SK-N-SH (cell line): ENCODE results near the gene KRT4. TPM values are rescaled to one million over a fixed set of nuclear protein-coding genes. Genes with fewer than 3 reads are reported as not detected.
"Not testable (repeated sequence)": the region's sequence is repeated elsewhere in the genome, so short reads cannot be mapped to it uniquely, and the experiment has no call there.

ENCODE experiments used
- CTCF ChIA-PET: fragments of 300-600, 350-600 bp; formaldehyde crosslinking; extraction: SDS; loops from one replicate; lab custom pipeline; 2021; lab: Yijun Ruan, JAX
- POLR2A ChIA-PET: fragments of 350-600 bp; sonication (Branson Sonifier 250); formaldehyde crosslinking; extraction: SDS; loops from one replicate; lab custom pipeline; 2020; ENCODE audit warnings: antibody characterized with exemption, inconsistent platforms; lab: Yijun Ruan, JAX
- DNase-seq: peaks from one replicate; pipeline ENCODE4 v3.0.0; 2012
- H2AFZ ChIP-seq: fragments of 200-600 bp; sonication (generic); 2 replicates; pipeline ENCODE4 v1.8.1; 2016; ENCODE audit warnings: antibody characterized with exemption, mild to moderate bottlenecking, low read depth
- H3F3A ChIP-seq: fragments of 200-600 bp; sonication (generic); replicated peaks from 2 replicates; pipeline ENCODE3; 2016; ENCODE audit warnings: antibody characterized with exemption, mild to moderate bottlenecking; ENCODE audit not compliant: insufficient read depth
- H3K27ac ChIP-seq, 2 experiments: fragments of 200-500 bp in 1 of 2; fragments of 200-600 bp in 1 of 2; sonication (Bioruptor generic) in 1 of 2; sonication (generic), shearing (Covaris generic) in 1 of 2; 2 replicates each; pipeline versions ENCODE4 v1.5.1 to v1.6.1; 2014 to 2016; ENCODE audit warnings: low read depth in 2 of 2, inconsistent platforms in 1 of 2, low read length in 1 of 2, mild to moderate bottlenecking in 1 of 2, mixed read lengths in 1 of 2
- H3K27me3 ChIP-seq: fragments of 200-600 bp; sonication (generic), shearing (Covaris generic); 2 replicates; pipeline ENCODE4 v1.6.1; 2016; ENCODE audit warnings: mixed run types; ENCODE audit not compliant: insufficient read depth
- H3K36me3 ChIP-seq, 2 experiments: fragments of 200-500 bp in 1 of 2; fragments of 200-600 bp in 1 of 2; sonication (Bioruptor generic) in 1 of 2; sonication (generic) in 1 of 2; replicated peaks in 1 of 2; 2 replicates each; pipeline versions ENCODE3 to v1.5.1; 2014 to 2016; ENCODE audit warnings: low read length in 1 of 2, mild to moderate bottlenecking in 1 of 2; ENCODE audit not compliant: insufficient read depth in 2 of 2, control insufficient read depth in 1 of 2
- H3K4me1 ChIP-seq, 2 experiments: fragments of 200-500 bp in 1 of 2; fragments of 200-600 bp in 1 of 2; sonication (Bioruptor generic) in 1 of 2; sonication (generic), shearing (Covaris generic) in 1 of 2; 2 replicates each; pipeline versions ENCODE4 v1.5.1 to v1.6.1; 2014 to 2016; ENCODE audit warnings: low read depth in 1 of 2, low read length in 1 of 2, mixed run types in 1 of 2; ENCODE audit not compliant: insufficient read depth in 2 of 2, control insufficient read depth in 1 of 2
- H3K4me2 ChIP-seq: fragments of 200-600 bp; sonication (generic), shearing (Covaris generic); 2 replicates; pipeline ENCODE4 v1.6.1; 2017; ENCODE audit warnings: mixed run types
- H3K4me3 ChIP-seq, 2 experiments: fragments of 200-500 bp in 1 of 2; fragments of 200-600 bp in 1 of 2; sonication (Bioruptor generic) in 1 of 2; sonication (generic), shearing (Covaris generic) in 1 of 2; 2 replicates each; pipeline versions ENCODE4 v1.5.1 to v1.8.1; 2014 to 2016; ENCODE audit warnings: low read depth in 2 of 2, inconsistent platforms in 1 of 2, low read length in 1 of 2, mild to moderate bottlenecking in 1 of 2, mixed read lengths in 1 of 2, moderate library complexity in 1 of 2
- H3K79me2 ChIP-seq: fragments of 200-600 bp; sonication (generic); 2 replicates; pipeline ENCODE4 v1.8.1; 2017; ENCODE audit warnings: mild to moderate bottlenecking; ENCODE audit not compliant: insufficient read depth
- H3K9ac ChIP-seq: fragments of 200-600 bp; sonication (generic); 2 replicates; pipeline ENCODE4 v1.6.1; 2017; ENCODE audit warnings: mixed run types
- H3K9me2 ChIP-seq: fragments of 200-600 bp; sonication (generic); 2 replicates; pipeline ENCODE4 v1.6.1; 2017; ENCODE audit warnings: mixed run types
- H3K9me3 ChIP-seq: fragments of 200-600 bp; sonication (generic); 2 replicates; pipeline ENCODE4 v1.6.1; 2017; ENCODE audit warnings: mixed run types, mild to moderate bottlenecking, moderate library complexity
- H4K20me1 ChIP-seq: fragments of 200-600 bp; sonication (generic); 2 replicates; pipeline ENCODE4 v1.6.1; 2017; ENCODE audit warnings: mild to moderate bottlenecking, mixed run types; ENCODE audit not compliant: insufficient read depth
- EP300 ChIP-seq, 2 experiments: IDR thresholded peaks; 2 replicates each; pipeline versions ENCODE4 v1.4.0 to v1.6.1; 2012; ENCODE audit warnings: borderline replicate concordance in 1 of 2, low read depth in 1 of 2, low read length in 1 of 2
- FOSL2 ChIP-seq: IDR thresholded peaks from 2 replicates; pipeline ENCODE4 v1.4.0; 2012; ENCODE audit warnings: low read depth, mild to moderate bottlenecking, moderate library complexity, borderline replicate concordance
- RAD21 ChIP-seq: IDR thresholded peaks from 2 replicates; pipeline ENCODE4 v1.6.1; 2012; ENCODE audit warnings: mild to moderate bottlenecking, low read length
- REST ChIP-seq: IDR thresholded peaks from 2 replicates; pipeline ENCODE4 v1.6.1; 2012; ENCODE audit warnings: mild to moderate bottlenecking, low read depth, low read length, moderate library complexity
- RFX5 ChIP-seq: IDR thresholded peaks from 2 replicates; pipeline ENCODE4 v1.6.1; 2012; ENCODE audit warnings: mild to moderate bottlenecking, improper control_type of control experiment, low read length
- RXRA ChIP-seq: IDR thresholded peaks from 2 replicates; pipeline ENCODE4 v1.4.0; 2012; ENCODE audit warnings: low read depth, mild to moderate bottlenecking, borderline replicate concordance
- USF2 ChIP-seq: fragments of 150-350 bp; IDR thresholded peaks from 2 replicates; pipeline ENCODE4 v1.6.1; 2017; ENCODE audit warnings: antibody characterized with exemption, low read length, low read depth, borderline replicate concordance
- ZBTB33 ChIP-seq: IDR thresholded peaks from 2 replicates; pipeline ENCODE4 v1.4.0; 2012; ENCODE audit warnings: low read depth, borderline replicate concordance
- WGBS: methylation state at CpG from one replicate; pipeline ENCODE4 v1.1.6; 2017; ENCODE audit warnings: low lambda C conversion rate; 5-methylcytosine and 5-hydroxymethylcytosine counted together
- polyA plus RNA-seq, 3 experiments: library from polyadenylated mRNA; depleted of rRNA; stranded (reverse); fragments of >200 nt; gene quantifications; 2 replicates each; pipeline ENCODE4 v1.2.3, GENCODE V29; 2012
- TF ChIP-seq, protein P1 (sequence below): IDR thresholded peaks from 2 replicates; pipeline ENCODE4; 2012

Gene KRT4
- polyA plus RNA-seq, 1 of the 3 experiments (the other 2 are of a cell fraction), result not detected

DNA sequence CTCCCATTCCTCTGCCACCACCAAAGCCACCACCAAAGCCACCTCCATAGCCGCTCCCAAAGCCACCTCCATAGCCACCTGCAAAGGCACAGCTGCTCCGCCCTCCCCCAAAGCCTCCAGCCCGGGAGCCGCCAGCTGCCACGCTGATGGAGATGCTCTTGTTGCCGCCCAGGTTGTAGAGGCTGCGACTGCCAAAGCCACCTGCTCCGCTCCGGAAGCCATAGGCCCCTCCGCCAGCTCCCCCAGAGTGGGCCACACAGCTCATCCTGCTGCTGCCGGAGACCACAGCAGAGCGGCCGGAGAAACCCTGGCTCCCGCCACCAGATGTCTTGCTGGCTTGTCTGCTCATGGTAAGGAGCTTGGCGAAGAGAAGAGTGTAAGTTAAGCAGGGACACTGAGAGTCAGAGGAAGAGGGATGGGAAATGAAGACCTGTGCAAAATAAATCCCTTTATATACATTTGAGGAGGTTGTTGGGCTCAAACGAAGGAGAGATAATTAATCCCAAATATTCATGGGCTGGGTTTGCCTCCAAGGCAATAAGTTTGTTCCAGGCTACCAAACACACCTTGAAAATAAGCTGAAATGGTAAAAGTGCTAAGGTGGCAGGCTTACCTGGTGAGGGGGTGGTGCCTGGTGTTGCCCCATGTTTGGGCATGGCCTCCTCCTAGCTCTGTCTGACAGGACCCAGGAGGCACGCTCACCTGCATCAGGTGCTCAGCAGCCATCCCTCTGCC, 18.1 kb downstream of the KRT4 start, which contains the start of gene KRT3:
KRT3 (minus strand) TSS at position 424 of the 735 bp plus-strand sequence; CDS start at position 349, 75 bp downstream.
- no peaks in the 10 kb centered on the region for H3K36me3 ChIP-seq

GRCh38 chr12:52795332-52795674, 18.6 kb downstream of the KRT4 start:
- H3K36me3 ChIP-seq, H3K9me3 ChIP-seq, DNase-seq, H3K9me2 ChIP-seq, POLR2A ChIA-PET, H3F3A ChIP-seq, H3K9ac ChIP-seq, H3K4me1 ChIP-seq, H2AFZ ChIP-seq, H3K79me2 ChIP-seq, CTCF ChIA-PET, H4K20me1 ChIP-seq, H3K4me2 ChIP-seq, H3K4me3 ChIP-seq, H3K27ac ChIP-seq: not testable (repeated sequence)
- peaks cover 18% of the 10 kb centered on the region; the same call in 1 of the 2 replicates for H3K27me3 ChIP-seq
- 21% methylated on average over 2 of the region's 2 CpGs for WGBS

More for the DNA sequence above, 18.1 kb downstream of the KRT4 start, which contains the start of gene KRT3:
- Histone ChIP-seq H2AFZ (no peak within 1 kb of the TSS), H4K20me1 (no peaks in the 10 kb centered on the region), H3K9me2 (no peaks in the 10 kb centered on the region), H3K9ac (no peak within 1 kb of the TSS), H3K4me3 (no peak within 1 kb of the TSS), H3K27me3 (peaks cover 18% of the 10 kb centered on the region; the same call in 1 of the 2 replicates), H3K27ac (no peak within 1 kb of the TSS), H3K79me2 (no peaks in the 10 kb centered on the region), H3K4me2 (no peak within 1 kb of the TSS), H3K4me1 (no peaks in the 10 kb centered on the region), H3K9me3 (no peaks in the 10 kb centered on the region), H3F3A (peaks cover 3% of the 10 kb centered on the region)
- CTCF ChIA-PET, result interaction anchor here (0.9 to 1.0 kb wide), 2 partner anchors 84 to 185 kb away, joined by 3 to 4 read pairs; no protein-coding TSS in a partner anchor
- POLR2A ChIA-PET, result no interaction called here
- TF ChIP-seq RAD21 (no peak), ZBTB33 (no peak)
- DNase-seq, result no peak
- 53% methylated on average over 15 of the region's 17 CpGs for WGBS

DNA sequence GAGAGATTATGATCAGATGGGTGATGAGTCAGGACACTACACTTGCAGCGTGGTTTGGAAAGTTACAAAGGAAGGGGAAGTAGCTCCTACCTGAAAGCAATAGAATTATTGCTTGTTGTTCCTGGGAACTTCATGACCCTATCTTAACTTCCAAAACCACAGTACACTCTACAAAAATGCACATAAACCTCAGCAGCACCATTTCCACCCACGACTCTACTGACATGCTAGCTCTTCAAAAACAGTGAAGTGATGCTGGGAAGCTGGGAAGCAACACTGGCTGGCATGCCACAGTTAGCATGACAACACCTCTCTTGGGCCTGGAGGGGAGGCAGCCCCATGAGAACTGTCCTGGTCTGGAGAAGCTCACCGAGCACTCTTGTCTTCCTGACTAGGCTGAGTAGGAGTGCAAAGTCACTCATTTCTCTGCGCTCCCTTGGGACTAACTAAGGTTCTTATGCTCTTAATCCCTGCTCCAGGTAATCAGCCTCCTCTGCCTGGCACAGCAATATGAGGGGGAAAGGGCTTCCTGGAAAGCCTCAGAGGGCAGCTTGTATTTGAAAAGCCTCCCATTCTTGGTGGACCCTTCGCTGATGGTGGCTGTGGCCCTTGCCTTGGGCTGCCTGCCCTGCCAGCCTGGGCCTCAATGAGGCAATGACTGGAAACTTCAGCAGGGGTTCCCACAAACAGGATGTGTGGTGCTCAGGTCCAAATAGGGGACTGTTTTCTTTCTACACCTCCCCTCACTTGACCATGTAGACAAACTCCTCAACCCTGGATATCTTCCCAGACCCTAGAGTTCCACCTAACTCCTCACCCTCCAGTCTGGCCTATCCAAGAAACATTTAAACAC, 19.2 kb downstream of the KRT4 start:
- H3K27ac ChIP-seq, result no peak overlapping the region
- H3K4me1 ChIP-seq, result no peaks in the 10 kb centered on the region
- ChIA-PET CTCF (no interaction called here), POLR2A (no interaction called here)
- 28% methylated on average over 5 of the region's 5 CpGs for WGBS
- DNase-seq, result no peak
- no peaks in the 10 kb centered on the region for H4K20me1 ChIP-seq
- H3K9ac ChIP-seq, result no peak overlapping the region
- no peaks in the 10 kb centered on the region for H3K36me3 ChIP-seq
- H2AFZ ChIP-seq, result no peak overlapping the region
- H3K4me2 ChIP-seq, result no peak overlapping the region
- H3K9me3 ChIP-seq, result no peaks in the 10 kb centered on the region
- no peak overlapping the region for H3K4me3 ChIP-seq
- no peaks in the 10 kb centered on the region for H3K79me2 ChIP-seq
- no peaks in the 10 kb centered on the region for H3F3A ChIP-seq
- H3K9me2 ChIP-seq, result no peaks in the 10 kb centered on the region
- H3K27me3 ChIP-seq, result peaks cover 18% of the 10 kb centered on the region; the same call in 1 of the 2 replicates
- TF ChIP-seq EP300 (IDR thresholded peaks at IDR 0.05; ENCODE audit: borderline replicate concordance in 1 of 2, low read depth in 1 of 2, low read length in 1 of 2) (no peak), RXRA (no peak), REST (no peak), FOSL2 (no peak), RFX5 (no peak), USF2 (no peak)
- TF ChIP-seq, protein P1, sequence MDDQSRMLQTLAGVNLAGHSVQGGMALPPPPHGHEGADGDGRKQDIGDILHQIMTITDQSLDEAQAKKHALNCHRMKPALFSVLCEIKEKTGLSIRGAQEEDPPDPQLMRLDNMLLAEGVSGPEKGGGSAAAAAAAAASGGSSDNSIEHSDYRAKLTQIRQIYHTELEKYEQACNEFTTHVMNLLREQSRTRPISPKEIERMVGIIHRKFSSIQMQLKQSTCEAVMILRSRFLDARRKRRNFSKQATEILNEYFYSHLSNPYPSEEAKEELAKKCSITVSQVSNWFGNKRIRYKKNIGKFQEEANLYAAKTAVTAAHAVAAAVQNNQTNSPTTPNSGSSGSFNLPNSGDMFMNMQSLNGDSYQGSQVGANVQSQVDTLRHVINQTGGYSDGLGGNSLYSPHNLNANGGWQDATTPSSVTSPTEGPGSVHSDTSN, result no peak
